GM13976 (cell line): Measurements from ENCODE around the gene SLC25A28.

Experiments
- DNase-seq: peaks from one replicate; pipeline ENCODE4 v3.0.0; 2012; ENCODE audit warnings: low spot score
- CTCF ChIP-seq: IDR thresholded peaks from 2 replicates; pipeline ENCODE4 v1.5.1; 2012; ENCODE audit warnings: borderline replicate concordance, mild to moderate bottlenecking; ENCODE audit not compliant: insufficient read depth; ENCODE audit errors: extremely low read depth, missing control alignments, control extremely low read depth
- in situ Hi-C: fragments of 300-500 bp; cut with MboI; formaldehyde crosslinking; loops from one replicate; pipeline ENCODE4 v1.12.0; 2022; ENCODE audit warnings: low sequenced_read_pairs, mixed read lengths, inconsistent platforms; ENCODE audit not compliant: unreplicated experiment

SLC25A28 gene

GRCh38 chr10:99652800-99653390 lies 32.7 kb upstream of the SLC25A28 start:
- DNase-seq = no peak
- in situ Hi-C loops = no loop called here
- TF ChIP-seq CTCF = no peak

GRCh38 chr10:99648717-99649116 lies 28.5 kb upstream of the SLC25A28 start:
- in situ Hi-C loops = no loop called here
- no peak for TF ChIP-seq CTCF
- no peak for DNase-seq

GRCh38 chr10:99647601-99648151 lies 27.4 kb upstream of the SLC25A28 start:
- TF ChIP-seq CTCF = no peak
- in situ Hi-C loops = no loop called here
- no peak for DNase-seq

GRCh38 chr10:99633832-99634231 lies 13.6 kb upstream of the SLC25A28 start:
- no peak for TF ChIP-seq CTCF
- in situ Hi-C loops = no loop called here
- no peak for DNase-seq

- in situ Hi-C loops = no loop called here
- no peak for DNase-seq
- no peak for TF ChIP-seq CTCF
Measured at GRCh38 chr10:99631496-99631895, 11.3 kb upstream of the SLC25A28 start.

- TF ChIP-seq CTCF = no peak
- in situ Hi-C loops = no loop called here
- no peak for DNase-seq
Measured at GRCh38 chr10:99630991-99631390, 10.8 kb upstream of the SLC25A28 start.

- no peak for DNase-seq
- peak; percentile 29 for TF ChIP-seq CTCF
- in situ Hi-C loops = no loop called here
Measured at GRCh38 chr10:99630433-99630832, 10.2 kb upstream of the SLC25A28 start.
